GM23248 (cell line): ENCODE measurements around the gene ETV6. TPM values are rescaled to one million over a fixed set of nuclear protein-coding genes. Genes with fewer than 3 reads are reported as not detected.
A peak's percentile ranks its signal among the peaks of the same experiment; 100 is the strongest.

Source experiments
- DNase-seq: peaks from one replicate; pipeline ENCODE4 v3.0.0-alpha.2; 2015
- H2AFZ ChIP-seq: fragments of 200-600 bp; sonication (generic); 2 replicates; pipeline ENCODE4 v1.6.1; 2016; ENCODE audit warnings: antibody characterized with exemption
- H3F3A ChIP-seq: fragments of 200-600 bp; sonication (generic); 2 replicates; pipeline ENCODE4 v1.6.1; 2016; ENCODE audit warnings: mild to moderate bottlenecking, antibody characterized with exemption, mixed run types; ENCODE audit not compliant: insufficient read depth
- H3K27ac ChIP-seq: fragments of 200-600 bp; sonication (generic); 2 replicates; pipeline ENCODE4 v1.5.1; 2016; ENCODE audit warnings: mild to moderate bottlenecking
- H3K27me3 ChIP-seq: fragments of 200-600 bp; sonication (generic); replicated peaks from 2 replicates; pipeline ENCODE4 v1.6.1; 2016; ENCODE audit warnings: mild to moderate bottlenecking; ENCODE audit not compliant: insufficient read depth
- H3K36me3 ChIP-seq: fragments of 200-600 bp; sonication (generic); 2 replicates; pipeline ENCODE4 v1.6.1; 2016; ENCODE audit warnings: low read depth, mild to moderate bottlenecking
- H3K4me1 ChIP-seq: fragments of 200-600 bp; sonication (generic); 2 replicates; pipeline ENCODE4 v1.6.1; 2016; ENCODE audit warnings: mild to moderate bottlenecking; ENCODE audit not compliant: insufficient read depth
- H3K4me2 ChIP-seq: fragments of 200-600 bp; sonication (generic); one replicate; pipeline ENCODE4 v1.6.1; 2016; ENCODE audit warnings: mild to moderate bottlenecking; ENCODE audit not compliant: unreplicated experiment
- H3K4me3 ChIP-seq: fragments of 200-600 bp; sonication (generic); 2 replicates; pipeline ENCODE4 v1.5.1; 2016; ENCODE audit warnings: mild to moderate bottlenecking
- H3K79me2 ChIP-seq: fragments of 200-600 bp; sonication (generic); 2 replicates; pipeline ENCODE4 v1.6.1; 2016; ENCODE audit warnings: mild to moderate bottlenecking; ENCODE audit not compliant: insufficient read depth
- H3K9ac ChIP-seq: fragments of 200-600 bp; sonication (generic); 2 replicates; pipeline ENCODE4 v1.6.1; 2016; ENCODE audit warnings: mild to moderate bottlenecking
- H3K9me2 ChIP-seq: fragments of 200-600 bp; sonication (generic); 2 replicates; pipeline ENCODE4 v1.6.1; 2016; ENCODE audit warnings: mixed run types, mild to moderate bottlenecking, moderate library complexity; ENCODE audit not compliant: insufficient read depth
- H3K9me3 ChIP-seq: fragments of 200-600 bp; sonication (generic); one replicate; pipeline ENCODE4 v1.6.1; 2017; ENCODE audit warnings: low read depth
- H4K20me1 ChIP-seq: fragments of 200-600 bp; sonication (generic); 2 replicates; pipeline ENCODE4 v1.6.0; 2016; ENCODE audit not compliant: insufficient read depth
- EZH2 ChIP-seq: fragments of 200-600 bp; sonication (generic); IDR thresholded peaks from 2 replicates; pipeline ENCODE4 v1.6.1; 2018; ENCODE audit warnings: antibody characterized with exemption, mild to moderate bottlenecking; ENCODE audit not compliant: insufficient read depth, poor library complexity, severe bottlenecking
- EZH2phosphoT487 ChIP-seq: fragments of 200-600 bp; sonication (generic); IDR thresholded peaks from 2 replicates; pipeline ENCODE4 v1.6.1; 2018; ENCODE audit warnings: antibody characterized with exemption, moderate library complexity, mild to moderate bottlenecking, low read depth; ENCODE audit not compliant: insufficient read depth
- WGBS, 2 experiments: methylation state at CpG; one replicate each; pipeline ENCODE4 v1.1.6; 2015 to 2017; ENCODE audit warnings: low lambda C conversion rate in 2 of 2, low coverage in 1 of 2; ENCODE audit errors: missing lambda C conversion rate in 2 of 2; 5-methylcytosine and 5-hydroxymethylcytosine counted together
- in situ Hi-C: fragments of 300-500 bp; cut with MboI; formaldehyde crosslinking; loops from 2 replicates; pipeline ENCODE4 v1.15.0; 2020
- polyA plus RNA-seq: library from polyadenylated mRNA; unstranded; fragments of >200 nt; fragmentation: Nextera tagmentation; extraction: Ambion mirVana; gene quantifications from 2 replicates; pipeline ENCODE4 v1.2.1, GENCODE V29; 2016
- total RNA-seq: library from RNA; depleted of rRNA; stranded (reverse); fragments of >200 nt; shearing (Covaris generic); gene quantifications from 2 replicates; pipeline ENCODE4 v1.2.3, GENCODE V29; 2014

The ETV6 gene
- total and polyA plus RNA-seq, 2 experiments from 2014 or later = 2.5 to 10.4 TPM

GRCh38 chr12:11822081-11822834 is 172.8 kb downstream of the ETV6 start:
- Histone ChIP-seq H3K4me1 (peaks cover 19% of the 10 kb centered on the region), H3F3A (peaks cover 14% of the 10 kb centered on the region; the same call in 1 of the 2 replicates), H4K20me1 (no peaks in the 10 kb centered on the region), H3K4me2 (peak overlapping the region; percentile 20), H3K4me3 (peak overlapping the region; percentile 3; the same call in 1 of the 2 replicates), H3K27me3 (no peaks in the 10 kb centered on the region), H3K36me3 (no peaks in the 10 kb centered on the region), H3K27ac (peak overlapping the region; percentile 53), H3K79me2 (no peaks in the 10 kb centered on the region; the same call in 1 of the 2 replicates), H2AFZ (peak overlapping the region; percentile 49), H3K9me2 (no peaks in the 10 kb centered on the region), H3K9me3 (no peaks in the 10 kb centered on the region), H3K9ac (peak overlapping the region; percentile 35; the same call in 1 of the 2 replicates)
- TF ChIP-seq EZH2 (no peak), EZH2phosphoT487 (no peak)
- in situ Hi-C loops = no loop called here
- WGBS, 2 experiments = 56 to 67% methylated on average over 15 of the region's 15 CpGs
- DNase-seq = peak; percentile 53

GRCh38 chr12:11823043-11823442 is 173.6 kb downstream of the ETV6 start:
- in situ Hi-C loops = no loop called here
- Histone ChIP-seq H3K4me2 (peak overlapping the region; percentile 2), H3K36me3 (no peaks in the 10 kb centered on the region), H3K9ac (no peak overlapping the region), H3F3A (peaks cover 14% of the 10 kb centered on the region; the same call in 1 of the 2 replicates), H2AFZ (no peak overlapping the region), H3K27ac (peak overlapping the region; percentile 53), H4K20me1 (no peaks in the 10 kb centered on the region), H3K79me2 (no peaks in the 10 kb centered on the region; the same call in 1 of the 2 replicates), H3K9me3 (no peaks in the 10 kb centered on the region), H3K4me3 (no peak overlapping the region), H3K4me1 (peaks cover 19% of the 10 kb centered on the region), H3K9me2 (no peaks in the 10 kb centered on the region), H3K27me3 (no peaks in the 10 kb centered on the region)
- DNase-seq = peak; percentile 57
- no peak for TF ChIP-seq EZH2phosphoT487
- no peak for TF ChIP-seq EZH2
- WGBS, 2 experiments = 72 to 73% methylated on average over 7 of the region's 7 CpGs

- H3K27me3 ChIP-seq = no peaks in the 10 kb centered on the region
Measured at GRCh38 chr12:11823593-11823992, 174.1 kb downstream of the ETV6 start.

GRCh38 chr12:11824069-11824468 is 174.6 kb downstream of the ETV6 start:
- H3K79me2 ChIP-seq = no peaks in the 10 kb centered on the region; the same call in 1 of the 2 replicates
- 97 to 100% methylated on average over 7 of the region's 7 CpGs for WGBS, 2 experiments
- TF ChIP-seq EZH2 = no peak
- no peak for TF ChIP-seq EZH2phosphoT487
- no peaks in the 10 kb centered on the region for H3K27me3 ChIP-seq
- no peaks in the 10 kb centered on the region for H4K20me1 ChIP-seq
- in situ Hi-C loops = no loop called here
- H3K4me3 ChIP-seq = no peak overlapping the region
- H3K9ac ChIP-seq = no peak overlapping the region
- no peaks in the 10 kb centered on the region for H3K9me3 ChIP-seq
- no peak overlapping the region for H3K27ac ChIP-seq
- H3K9me2 ChIP-seq = no peaks in the 10 kb centered on the region
- H3K36me3 ChIP-seq = no peaks in the 10 kb centered on the region
- peaks cover 19% of the 10 kb centered on the region for H3K4me1 ChIP-seq
- no peak overlapping the region for H3K4me2 ChIP-seq
- peaks cover 14% of the 10 kb centered on the region; the same call in 1 of the 2 replicates for H3F3A ChIP-seq
- H2AFZ ChIP-seq = no peak overlapping the region
- no peak for DNase-seq

More at GRCh38 chr12:11823593-11823992, 174.1 kb downstream of the ETV6 start:
- 93 to 97% methylated on average over 9 of the region's 9 CpGs for WGBS, 2 experiments
- Histone ChIP-seq H3K79me2 (no peaks in the 10 kb centered on the region; the same call in 1 of the 2 replicates), H3K4me1 (peaks cover 19% of the 10 kb centered on the region), H3F3A (peaks cover 14% of the 10 kb centered on the region; the same call in 1 of the 2 replicates), H2AFZ (no peak overlapping the region), H3K9ac (no peak overlapping the region), H3K4me2 (no peak overlapping the region), H3K27ac (peak overlapping the region; percentile 53; the same call in 1 of the 2 replicates), H3K9me2 (no peaks in the 10 kb centered on the region), H3K9me3 (no peaks in the 10 kb centered on the region), H3K4me3 (no peak overlapping the region), H3K36me3 (no peaks in the 10 kb centered on the region), H4K20me1 (no peaks in the 10 kb centered on the region)
- in situ Hi-C loops = no loop called here
- TF ChIP-seq EZH2phosphoT487 (no peak), EZH2 (no peak)
- no peak for DNase-seq
